ENCODE data around the gene TRIM38.
"Not testable (repeated sequence)": the region's sequence is repeated elsewhere in the genome, so short reads cannot be mapped to it uniquely, and the experiment has no call there.

GRCh38 chr6:25993341-25993684 is 30.7 kb downstream of the TRIM38 start:
- TF ChIP-seq, protein P1, sequence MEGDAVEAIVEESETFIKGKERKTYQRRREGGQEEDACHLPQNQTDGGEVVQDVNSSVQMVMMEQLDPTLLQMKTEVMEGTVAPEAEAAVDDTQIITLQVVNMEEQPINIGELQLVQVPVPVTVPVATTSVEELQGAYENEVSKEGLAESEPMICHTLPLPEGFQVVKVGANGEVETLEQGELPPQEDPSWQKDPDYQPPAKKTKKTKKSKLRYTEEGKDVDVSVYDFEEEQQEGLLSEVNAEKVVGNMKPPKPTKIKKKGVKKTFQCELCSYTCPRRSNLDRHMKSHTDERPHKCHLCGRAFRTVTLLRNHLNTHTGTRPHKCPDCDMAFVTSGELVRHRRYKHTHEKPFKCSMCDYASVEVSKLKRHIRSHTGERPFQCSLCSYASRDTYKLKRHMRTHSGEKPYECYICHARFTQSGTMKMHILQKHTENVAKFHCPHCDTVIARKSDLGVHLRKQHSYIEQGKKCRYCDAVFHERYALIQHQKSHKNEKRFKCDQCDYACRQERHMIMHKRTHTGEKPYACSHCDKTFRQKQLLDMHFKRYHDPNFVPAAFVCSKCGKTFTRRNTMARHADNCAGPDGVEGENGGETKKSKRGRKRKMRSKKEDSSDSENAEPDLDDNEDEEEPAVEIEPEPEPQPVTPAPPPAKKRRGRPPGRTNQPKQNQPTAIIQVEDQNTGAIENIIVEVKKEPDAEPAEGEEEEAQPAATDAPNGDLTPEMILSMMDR (IDR thresholded peaks at IDR 0.05): not testable (repeated sequence)
- not testable (repeated sequence) for TF ChIP-seq POLR2AphosphoS5, POLR2A (IDR thresholded peaks at IDR 0.05)

All from prostate gland (tissue), 2 donors.